Stomach (tissue), 4 donors: ENCODE data around the gene CTRB2.

Experiments
- CTCF ChIP-seq, 7 experiments: fragments of 450-650 bp in 4 of 7; fragments of 200-600 bp in 3 of 7; sonication (generic) in 3 of 7; IDR thresholded peaks; one replicate each; pipeline ENCODE4 v1.5.1; 2016 to 2019; ENCODE audit warnings: antibody characterized with exemption in 7 of 7, control low read depth in 2 of 7, mild to moderate bottlenecking in 1 of 7
- EP300 ChIP-seq: sonication (generic); formaldehyde crosslinking; IDR thresholded peaks from one replicate; pipeline ENCODE4 v1.6.1; 2017; ENCODE audit warnings: antibody characterized with exemption

GRCh38 chr16:75230471-75231110 lies 23.6 kb upstream of the CTRB2 start:
- no peak for TF ChIP-seq CTCF (IDR thresholded peaks at IDR 0.05)
- no peak for TF ChIP-seq EP300
